Transverse colon (tissue), 3 donors: ENCODE data around the gene MRFAP1.

Experiments used
- POLR2A ChIP-seq: fragments of 450-650 bp; IDR thresholded peaks from one replicate; pipeline ENCODE4 v1.6.1; 2016; ENCODE audit warnings: antibody characterized with exemption, mild to moderate bottlenecking, moderate library complexity
- TF ChIP-seq, protein P1 (sequence below), 5 experiments: fragments of 200-600 bp in 3 of 5; fragments of 450-650 bp in 2 of 5; sonication (generic) in 3 of 5; IDR thresholded peaks; 1 replicate in 2 of 5; 2 replicates in 3 of 5; pipeline ENCODE4 v1.5.1; 2016 to 2017; ENCODE audit warnings: antibody characterized with exemption in 5 of 5, inconsistent platforms in 3 of 5, mild to moderate bottlenecking in 2 of 5, moderate library complexity in 1 of 5

DNA sequence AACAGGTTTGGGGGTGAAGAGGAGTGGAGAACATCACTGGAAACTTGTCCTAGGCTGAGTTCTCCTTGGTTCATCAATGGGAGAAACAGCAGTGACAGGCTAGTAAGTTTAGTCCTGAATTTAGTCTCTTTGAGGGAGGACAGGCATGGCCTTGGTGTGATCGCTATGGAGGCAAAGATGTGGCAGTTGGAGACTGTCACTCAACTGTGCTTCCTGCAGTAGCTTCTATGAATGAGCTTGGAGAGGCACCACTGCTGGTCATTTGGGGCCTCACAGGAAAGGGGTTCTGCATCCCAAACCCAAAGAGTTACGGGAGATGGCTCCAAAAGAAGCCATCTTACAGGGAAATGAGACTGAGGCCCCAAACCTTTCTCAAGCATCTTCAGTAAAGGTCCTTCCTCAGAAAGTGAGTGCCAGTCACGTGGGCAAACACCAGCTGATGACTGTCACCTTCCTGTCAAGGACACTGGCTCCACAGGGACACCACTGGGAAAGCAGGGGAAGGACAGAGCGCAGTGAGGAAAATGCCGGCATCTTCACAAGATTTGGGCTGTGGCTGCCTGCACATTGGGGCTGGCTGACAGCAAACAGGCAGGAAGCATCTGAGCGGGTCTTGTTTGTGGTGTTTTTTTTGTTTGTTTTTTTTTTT is 7.2 kb downstream of the MRFAP1 start:
- no peak for TF ChIP-seq POLR2A
- TF ChIP-seq, protein P1, sequence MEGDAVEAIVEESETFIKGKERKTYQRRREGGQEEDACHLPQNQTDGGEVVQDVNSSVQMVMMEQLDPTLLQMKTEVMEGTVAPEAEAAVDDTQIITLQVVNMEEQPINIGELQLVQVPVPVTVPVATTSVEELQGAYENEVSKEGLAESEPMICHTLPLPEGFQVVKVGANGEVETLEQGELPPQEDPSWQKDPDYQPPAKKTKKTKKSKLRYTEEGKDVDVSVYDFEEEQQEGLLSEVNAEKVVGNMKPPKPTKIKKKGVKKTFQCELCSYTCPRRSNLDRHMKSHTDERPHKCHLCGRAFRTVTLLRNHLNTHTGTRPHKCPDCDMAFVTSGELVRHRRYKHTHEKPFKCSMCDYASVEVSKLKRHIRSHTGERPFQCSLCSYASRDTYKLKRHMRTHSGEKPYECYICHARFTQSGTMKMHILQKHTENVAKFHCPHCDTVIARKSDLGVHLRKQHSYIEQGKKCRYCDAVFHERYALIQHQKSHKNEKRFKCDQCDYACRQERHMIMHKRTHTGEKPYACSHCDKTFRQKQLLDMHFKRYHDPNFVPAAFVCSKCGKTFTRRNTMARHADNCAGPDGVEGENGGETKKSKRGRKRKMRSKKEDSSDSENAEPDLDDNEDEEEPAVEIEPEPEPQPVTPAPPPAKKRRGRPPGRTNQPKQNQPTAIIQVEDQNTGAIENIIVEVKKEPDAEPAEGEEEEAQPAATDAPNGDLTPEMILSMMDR (IDR thresholded peaks at IDR 0.05), result no peak
